GM12878 (cell line): Measurements from ENCODE around the gene SULT6B1. TPM values are rescaled to one million over a fixed set of nuclear protein-coding genes. Genes with fewer than 3 reads are reported as not detected.

Experiments used
- ATAC-seq: fragments of 200-7000 bp; cut with Tn5 transposase; 3 replicates; pipeline ENCODE4 v1.9.1; 2020; ENCODE audit warnings: mild to moderate bottlenecking, moderate library complexity
- BruUV-seq: library from RNA; stranded (reverse); fragments of 400-500 nt; replicated peaks from 2 replicates; lab custom pipeline; 2021; lab: Mats Ljungman, UMichigan
- CTCF ChIA-PET: fragments of 300-600 bp; sonication (Branson Sonifier 250); formaldehyde crosslinking; extraction: SDS; loops from one replicate; lab custom pipeline; 2021; ENCODE audit warnings: inconsistent platforms; lab: Yijun Ruan, JAX
- POLR2A ChIA-PET: fragments of 350-600 bp; formaldehyde crosslinking; extraction: SDS; loops from one replicate; lab custom pipeline; 2021; ENCODE audit warnings: inconsistent platforms; lab: Charles Lee
- RAD21 ChIA-PET: fragments of 300-600 bp; sonication (Branson Sonifier 250); formaldehyde crosslinking; loops from one replicate; lab custom pipeline; 2023; ENCODE audit warnings: antibody characterized with exemption; ENCODE audit not compliant: unreplicated experiment; lab: Charles Lee
- SMC1A ChIA-PET: fragments of 300-600 bp; sonication (Branson Sonifier 250); formaldehyde crosslinking; loops from one replicate; lab custom pipeline; 2023; ENCODE audit not compliant: unreplicated experiment, uncharacterized antibody; lab: Charles Lee
- DNase-seq: peaks from one replicate; pipeline ENCODE4 v3.0.0-alpha.2; 2011; ENCODE audit warnings: low read depth, low spot score
- FAIRE-seq: peaks from 3 replicates; lab custom pipeline; 2011; peaks lifted over from hg19 to GRCh38; lab: Jason Lieb, UNC
- H2AFZ ChIP-seq: 2 replicates; pipeline ENCODE4 v1.6.0; 2011; ENCODE audit warnings: low read depth, low read length, control low read depth; ENCODE audit not compliant: control insufficient read depth
- H3K27ac ChIP-seq: 2 replicates; pipeline ENCODE4 v1.5.1; 2011; ENCODE audit warnings: control low read depth; ENCODE audit not compliant: control insufficient read depth, insufficient read depth
- H3K27me3 ChIP-seq, 2 experiments: replicated peaks in 1 of 2; 2 replicates each; pipeline versions ENCODE4 v1.6.0 to v1.6.1; 2011; ENCODE audit warnings: low read length in 1 of 2; ENCODE audit not compliant: control insufficient read depth in 2 of 2, insufficient read depth in 2 of 2
- H3K36me3 ChIP-seq, 2 experiments: 2 replicates each; pipeline ENCODE4 v1.5.1; 2011; ENCODE audit warnings: low read length in 1 of 2; ENCODE audit not compliant: control insufficient read depth in 2 of 2, insufficient read depth in 2 of 2
- H3K4me1 ChIP-seq: 2 replicates; pipeline ENCODE4 v1.6.1; 2011; ENCODE audit warnings: mild to moderate bottlenecking, low read length, moderate library complexity, mixed read lengths; ENCODE audit not compliant: control insufficient read depth, insufficient read depth
- H3K4me2 ChIP-seq: 2 replicates; pipeline ENCODE4 v1.6.0; 2011; ENCODE audit warnings: control low read depth; ENCODE audit not compliant: control insufficient read depth, insufficient read depth
- H3K4me3 ChIP-seq: fragments of 200-600 bp; sonication (generic); 2 replicates; pipeline ENCODE4 v1.5.1; 2016
- H3K79me2 ChIP-seq: 2 replicates; pipeline ENCODE4 v1.6.0; 2011; ENCODE audit warnings: low read length; ENCODE audit not compliant: control insufficient read depth, insufficient read depth
- H3K9ac ChIP-seq: 2 replicates; pipeline ENCODE4 v1.8.0; 2011; ENCODE audit warnings: low read length, control low read depth, mixed read lengths; ENCODE audit not compliant: control insufficient read depth, insufficient read depth
- H3K9me3 ChIP-seq: replicated peaks from 3 replicates; pipeline ENCODE4 v1.5.1; 2011; ENCODE audit warnings: mild to moderate bottlenecking, low read length; ENCODE audit not compliant: control insufficient read depth, insufficient read depth
- H4K20me1 ChIP-seq: 2 replicates; pipeline ENCODE4 v1.6.0; 2011; ENCODE audit not compliant: control insufficient read depth, insufficient read depth
- RAD21 ChIP-seq: IDR thresholded peaks from 2 replicates; pipeline ENCODE4 v1.6.1; 2011; ENCODE audit warnings: mild to moderate bottlenecking, low read depth, low read length, moderate library complexity; ENCODE audit not compliant: insufficient read depth
- RUNX3 ChIP-seq: IDR thresholded peaks from 2 replicates; pipeline ENCODE4 v1.6.1; 2012; ENCODE audit warnings: low read length, inconsistent platforms
- SMAD5 ChIP-seq: IDR thresholded peaks from 2 replicates; pipeline ENCODE4 v1.6.1; 2016; ENCODE audit warnings: antibody characterized with exemption, low read depth
- SMC3 ChIP-seq: IDR thresholded peaks from 2 replicates; pipeline ENCODE4 v1.6.1; 2011; ENCODE audit warnings: low read length, improper control_type of control experiment, borderline replicate concordance
- SREBF2 ChIP-seq: IDR thresholded peaks from 2 replicates; pipeline ENCODE4 v1.6.1; 2012; ENCODE audit warnings: mild to moderate bottlenecking, low read length
- ZNF274 ChIP-seq: IDR thresholded peaks from one replicate; pipeline ENCODE4 v1.8.0; 2011; ENCODE audit not compliant: insufficient read length, insufficient read depth
- whole genome bisulfite sequencing: methylation state at CpG from one replicate; pipeline ENCODE4 v1.1.6; 2016; ENCODE audit warnings: low lambda C conversion rate; ENCODE audit not compliant: insufficient replicate concordance, insufficient coverage; ENCODE audit errors: missing lambda C conversion rate; 5-methylcytosine and 5-hydroxymethylcytosine counted together
- in situ Hi-C: fragments of 300-500 bp; cut with MboI; formaldehyde crosslinking; loops from 9 replicates; pipeline ENCODE4 v1.14.3; 2018; ENCODE audit warnings: mixed read lengths
- intact Hi-C: fragments of 100-400 bp; cut with micrococcal nuclease; formaldehyde crosslinking; loops from one replicate; pipeline ENCODE4 v1.14.2; 2022; ENCODE audit not compliant: unreplicated experiment
- polyA plus RNA-seq, 11 experiments: library from polyadenylated mRNA; depleted of rRNA in 4 of 11; unstranded in 6 of 11; stranded (reverse) in 5 of 11; fragments of >200 nt; fragmentation: Nextera tagmentation in 4 of 11; fragmentation: Illumina TruSeq in 1 of 11; extraction: Ambion mirVana in 4 of 11; extraction: Trizol in 1 of 11; gene quantifications; 1 replicate in 1 of 11; 2 replicates in 10 of 11; pipeline versions ENCODE4 v1.2.1 to v1.2.3, GENCODE V29; 2011 to 2016; ENCODE audit warnings: inconsistent platforms in 2 of 11, missing spikeins in 2 of 11, low read depth in 1 of 11
- total RNA-seq, 4 experiments: library from RNA; depleted of rRNA in 3 of 4; stranded (reverse); fragments of >200 nt in 3 of 4; fragmentation: Illumina TruSeq in 1 of 4; extraction: Trizol in 1 of 4; gene quantifications; 2 replicates each; pipeline versions ENCODE4 v1.2.1 to v1.2.3, GENCODE V29; 2013 to 2021
- TF ChIP-seq, protein P1 (sequence below), 3 experiments: IDR thresholded peaks in 2 of 3; conservative IDR thresholded peaks in 1 of 3; 2 replicates each; pipeline ENCODE4 v1.5.1; 2011; ENCODE audit warnings: low read depth in 3 of 3, low read length in 3 of 3, mild to moderate bottlenecking in 3 of 3, control low read depth in 2 of 3, moderate library complexity in 2 of 3, inconsistent platforms in 1 of 3, mixed read lengths in 1 of 3; ENCODE audit not compliant: control insufficient read depth in 2 of 3, insufficient read depth in 1 of 3; ENCODE audit errors: extremely low read depth in 1 of 3
- TF ChIP-seq, protein P2 (sequence below): fragments of 450-650 bp; formaldehyde crosslinking; IDR thresholded peaks from 2 replicates; pipeline ENCODE4 v1.4.0; 2020; ENCODE audit warnings: mild to moderate bottlenecking, moderate library complexity
- TF ChIP-seq, protein P3 (sequence below): IDR thresholded peaks from 2 replicates; pipeline ENCODE4 v1.6.1; 2011; ENCODE audit warnings: low read depth, low read length, improper control_type of control experiment, borderline replicate concordance
- TF ChIP-seq, protein P4 (sequence below): fragments of 450-650 bp; IDR thresholded peaks from 2 replicates; pipeline ENCODE4 v1.6.1; 2017; ENCODE audit warnings: mild to moderate bottlenecking, moderate library complexity

The SULT6B1 gene
- total and polyA plus RNA-seq, 10 of the 15 experiments (the other 5 are each of a cell fraction or from before 2014, with no cell fraction given): not detected

DNA sequence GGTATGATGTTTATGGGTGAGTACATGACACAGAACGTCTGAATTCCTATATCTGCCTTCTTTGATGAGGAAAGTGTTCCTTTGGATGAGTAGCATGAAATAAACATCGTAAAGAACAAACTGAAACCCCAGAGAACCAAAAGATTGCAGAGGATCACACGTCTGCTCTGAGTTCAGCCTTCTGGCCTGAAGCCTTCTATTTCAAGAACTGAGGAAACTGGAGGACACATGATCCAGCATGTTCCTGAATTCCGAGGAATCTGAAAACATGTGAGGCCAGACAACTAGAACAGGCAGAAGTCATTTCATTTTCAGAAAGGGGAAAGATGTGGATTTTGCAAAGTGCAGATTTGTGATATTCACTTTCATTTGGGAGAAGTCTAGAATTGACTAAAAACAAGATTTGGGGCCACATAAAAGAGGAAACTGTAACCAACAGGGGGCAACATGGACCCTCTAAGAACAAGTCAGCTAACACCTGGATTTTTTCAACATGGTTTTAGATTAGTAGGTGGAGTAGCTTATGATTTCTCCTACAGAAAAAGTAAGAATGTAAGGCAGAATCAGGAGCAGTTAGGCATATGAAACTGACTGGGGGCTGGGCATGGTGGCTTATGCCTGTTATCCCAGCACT, 8.3 kb downstream of the SULT6B1 start:
- TF ChIP-seq ZNF274 (no peak), RUNX3 (peak; percentile 37; the same call in 1 of the 2 replicates), SMAD5 (no peak), SMC3 (no peak), SREBF2 (no peak), RAD21 (peak; percentile 21; the same call in 1 of the 2 replicates)
- TF ChIP-seq, protein P1, sequence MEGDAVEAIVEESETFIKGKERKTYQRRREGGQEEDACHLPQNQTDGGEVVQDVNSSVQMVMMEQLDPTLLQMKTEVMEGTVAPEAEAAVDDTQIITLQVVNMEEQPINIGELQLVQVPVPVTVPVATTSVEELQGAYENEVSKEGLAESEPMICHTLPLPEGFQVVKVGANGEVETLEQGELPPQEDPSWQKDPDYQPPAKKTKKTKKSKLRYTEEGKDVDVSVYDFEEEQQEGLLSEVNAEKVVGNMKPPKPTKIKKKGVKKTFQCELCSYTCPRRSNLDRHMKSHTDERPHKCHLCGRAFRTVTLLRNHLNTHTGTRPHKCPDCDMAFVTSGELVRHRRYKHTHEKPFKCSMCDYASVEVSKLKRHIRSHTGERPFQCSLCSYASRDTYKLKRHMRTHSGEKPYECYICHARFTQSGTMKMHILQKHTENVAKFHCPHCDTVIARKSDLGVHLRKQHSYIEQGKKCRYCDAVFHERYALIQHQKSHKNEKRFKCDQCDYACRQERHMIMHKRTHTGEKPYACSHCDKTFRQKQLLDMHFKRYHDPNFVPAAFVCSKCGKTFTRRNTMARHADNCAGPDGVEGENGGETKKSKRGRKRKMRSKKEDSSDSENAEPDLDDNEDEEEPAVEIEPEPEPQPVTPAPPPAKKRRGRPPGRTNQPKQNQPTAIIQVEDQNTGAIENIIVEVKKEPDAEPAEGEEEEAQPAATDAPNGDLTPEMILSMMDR (IDR thresholded peaks at IDR 0.05 in 2 of 3, conservative IDR thresholded peaks at IDR 0.05 in 1 of 3; ENCODE audit: control insufficient read depth in 2 of 3, extremely low read depth in 1 of 3, insufficient read depth in 1 of 3, low read depth in 3 of 3, low read length in 3 of 3): 0 out of 6 replicates have a peak, but pooled peaks of 1 of the 3 experiments have one; percentile 0
- TF ChIP-seq, protein P2, sequence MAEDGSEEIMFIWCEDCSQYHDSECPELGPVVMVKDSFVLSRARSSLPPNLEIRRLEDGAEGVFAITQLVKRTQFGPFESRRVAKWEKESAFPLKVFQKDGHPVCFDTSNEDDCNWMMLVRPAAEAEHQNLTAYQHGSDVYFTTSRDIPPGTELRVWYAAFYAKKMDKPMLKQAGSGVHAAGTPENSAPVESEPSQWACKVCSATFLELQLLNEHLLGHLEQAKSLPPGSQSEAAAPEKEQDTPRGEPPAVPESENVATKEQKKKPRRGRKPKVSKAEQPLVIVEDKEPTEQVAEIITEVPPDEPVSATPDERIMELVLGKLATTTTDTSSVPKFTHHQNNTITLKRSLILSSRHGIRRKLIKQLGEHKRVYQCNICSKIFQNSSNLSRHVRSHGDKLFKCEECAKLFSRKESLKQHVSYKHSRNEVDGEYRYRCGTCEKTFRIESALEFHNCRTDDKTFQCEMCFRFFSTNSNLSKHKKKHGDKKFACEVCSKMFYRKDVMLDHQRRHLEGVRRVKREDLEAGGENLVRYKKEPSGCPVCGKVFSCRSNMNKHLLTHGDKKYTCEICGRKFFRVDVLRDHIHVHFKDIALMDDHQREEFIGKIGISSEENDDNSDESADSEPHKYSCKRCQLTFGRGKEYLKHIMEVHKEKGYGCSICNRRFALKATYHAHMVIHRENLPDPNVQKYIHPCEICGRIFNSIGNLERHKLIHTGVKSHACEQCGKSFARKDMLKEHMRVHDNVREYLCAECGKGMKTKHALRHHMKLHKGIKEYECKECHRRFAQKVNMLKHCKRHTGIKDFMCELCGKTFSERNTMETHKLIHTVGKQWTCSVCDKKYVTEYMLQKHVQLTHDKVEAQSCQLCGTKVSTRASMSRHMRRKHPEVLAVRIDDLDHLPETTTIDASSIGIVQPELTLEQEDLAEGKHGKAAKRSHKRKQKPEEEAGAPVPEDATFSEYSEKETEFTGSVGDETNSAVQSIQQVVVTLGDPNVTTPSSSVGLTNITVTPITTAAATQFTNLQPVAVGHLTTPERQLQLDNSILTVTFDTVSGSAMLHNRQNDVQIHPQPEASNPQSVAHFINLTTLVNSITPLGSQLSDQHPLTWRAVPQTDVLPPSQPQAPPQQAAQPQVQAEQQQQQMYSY: no peak
- TF ChIP-seq, protein P3, sequence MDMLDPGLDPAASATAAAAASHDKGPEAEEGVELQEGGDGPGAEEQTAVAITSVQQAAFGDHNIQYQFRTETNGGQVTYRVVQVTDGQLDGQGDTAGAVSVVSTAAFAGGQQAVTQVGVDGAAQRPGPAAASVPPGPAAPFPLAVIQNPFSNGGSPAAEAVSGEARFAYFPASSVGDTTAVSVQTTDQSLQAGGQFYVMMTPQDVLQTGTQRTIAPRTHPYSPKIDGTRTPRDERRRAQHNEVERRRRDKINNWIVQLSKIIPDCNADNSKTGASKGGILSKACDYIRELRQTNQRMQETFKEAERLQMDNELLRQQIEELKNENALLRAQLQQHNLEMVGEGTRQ: no peak
- TF ChIP-seq, protein P4, sequence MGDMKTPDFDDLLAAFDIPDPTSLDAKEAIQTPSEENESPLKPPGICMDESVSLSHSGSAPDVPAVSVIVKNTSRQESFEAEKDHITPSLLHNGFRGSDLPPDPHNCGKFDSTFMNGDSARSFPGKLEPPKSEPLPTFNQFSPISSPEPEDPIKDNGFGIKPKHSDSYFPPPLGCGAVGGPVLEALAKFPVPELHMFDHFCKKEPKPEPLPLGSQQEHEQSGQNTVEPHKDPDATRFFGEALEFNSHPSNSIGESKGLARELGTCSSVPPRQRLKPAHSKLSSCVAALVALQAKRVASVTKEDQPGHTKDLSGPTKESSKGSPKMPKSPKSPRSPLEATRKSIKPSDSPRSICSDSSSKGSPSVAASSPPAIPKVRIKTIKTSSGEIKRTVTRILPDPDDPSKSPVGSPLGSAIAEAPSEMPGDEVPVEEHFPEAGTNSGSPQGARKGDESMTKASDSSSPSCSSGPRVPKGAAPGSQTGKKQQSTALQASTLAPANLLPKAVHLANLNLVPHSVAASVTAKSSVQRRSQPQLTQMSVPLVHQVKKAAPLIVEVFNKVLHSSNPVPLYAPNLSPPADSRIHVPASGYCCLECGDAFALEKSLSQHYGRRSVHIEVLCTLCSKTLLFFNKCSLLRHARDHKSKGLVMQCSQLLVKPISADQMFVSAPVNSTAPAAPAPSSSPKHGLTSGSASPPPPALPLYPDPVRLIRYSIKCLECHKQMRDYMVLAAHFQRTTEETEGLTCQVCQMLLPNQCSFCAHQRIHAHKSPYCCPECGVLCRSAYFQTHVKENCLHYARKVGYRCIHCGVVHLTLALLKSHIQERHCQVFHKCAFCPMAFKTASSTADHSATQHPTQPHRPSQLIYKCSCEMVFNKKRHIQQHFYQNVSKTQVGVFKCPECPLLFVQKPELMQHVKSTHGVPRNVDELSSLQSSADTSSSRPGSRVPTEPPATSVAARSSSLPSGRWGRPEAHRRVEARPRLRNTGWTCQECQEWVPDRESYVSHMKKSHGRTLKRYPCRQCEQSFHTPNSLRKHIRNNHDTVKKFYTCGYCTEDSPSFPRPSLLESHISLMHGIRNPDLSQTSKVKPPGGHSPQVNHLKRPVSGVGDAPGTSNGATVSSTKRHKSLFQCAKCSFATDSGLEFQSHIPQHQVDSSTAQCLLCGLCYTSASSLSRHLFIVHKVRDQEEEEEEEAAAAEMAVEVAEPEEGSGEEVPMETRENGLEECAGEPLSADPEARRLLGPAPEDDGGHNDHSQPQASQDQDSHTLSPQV: no peak
- H3K27ac ChIP-seq: no peak overlapping the region
- ChIA-PET SMC1A (interaction anchor here (0.6 kb wide), 2 partner anchors 22 to 45 kb away, joined by 3 read pairs; no protein-coding TSS in a partner anchor), RAD21 (no interaction called here), CTCF (interaction anchor here (0.6 to 3.8 kb wide), 4 partner anchors 11 to 84 kb away, joined by 3 to 23 read pairs (median 3); no protein-coding TSS in a partner anchor), POLR2A (no interaction called here)
- no peak overlapping the region for H3K4me2 ChIP-seq
- H3K79me2 ChIP-seq: no peaks in the 10 kb centered on the region
- no peak overlapping the region for H2AFZ ChIP-seq
- H3K4me3 ChIP-seq: no peak overlapping the region
- no peaks in the 10 kb centered on the region for H3K27me3 ChIP-seq
- no peaks in the 10 kb centered on the region for H3K36me3 ChIP-seq
- BruUV-seq: no TSS peak
- in situ Hi-C loops: no loop called here
- intact Hi-C loops: no loop called here
- FAIRE-seq (no peak), DNase-seq (no peak), ATAC-seq (no peak)
- 13% methylated on average over 4 of the region's 4 CpGs for WGBS
- no peak overlapping the region for H3K9ac ChIP-seq
- H3K9me3 ChIP-seq: no peaks in the 10 kb centered on the region
- no peaks in the 10 kb centered on the region for H4K20me1 ChIP-seq
- H3K4me1 ChIP-seq: no peaks in the 10 kb centered on the region; the same call in 1 of the 2 replicates
